ENCODE results near the gene RBM19. TPM values are rescaled to one million over a fixed set of nuclear protein-coding genes. Genes with fewer than 3 reads are reported as not detected.

Gene RBM19
- total RNA-seq, 1 experiment from 2014 or later, result 19.9 TPM

DNA sequence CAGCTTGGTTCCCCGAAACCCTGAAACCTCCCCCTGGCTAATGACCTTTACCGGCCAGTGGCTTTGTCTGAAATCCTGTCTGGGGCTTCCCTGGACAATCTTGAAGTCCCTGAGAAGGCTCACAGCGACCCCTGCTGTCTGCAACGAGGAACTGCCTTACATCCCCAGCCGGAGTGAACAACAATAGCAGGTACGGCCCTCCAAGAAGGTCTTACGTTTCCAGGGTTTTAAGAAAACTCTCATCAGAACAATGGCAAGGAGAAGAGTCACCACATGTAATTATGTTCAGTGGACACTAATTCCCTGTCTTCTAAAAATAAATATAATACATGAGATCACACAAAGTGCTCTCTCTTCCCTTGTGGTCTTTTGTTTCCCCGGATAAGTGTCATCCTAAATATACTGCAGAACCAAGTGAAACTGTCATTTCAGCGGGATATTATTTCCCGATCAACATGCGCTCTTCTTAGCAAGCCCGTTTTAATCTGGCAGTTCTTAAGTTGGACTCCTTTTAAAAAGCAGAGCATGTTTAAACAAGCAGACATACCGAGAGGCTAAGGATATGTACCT, 53.3 kb downstream of the RBM19 start:
- H3K27ac ChIP-seq (ENCODE audit: low read length), result no peak overlapping the region
- no peaks in the 10 kb centered on the region for H3K9me2 ChIP-seq (replicated peaks; ENCODE audit: insufficient read depth, low read length)
- peaks cover 5% of the 10 kb centered on the region; the same call in 1 of the 2 replicates for H3K36me3 ChIP-seq (ENCODE audit: insufficient read depth, low read length)
- peaks cover 15% of the 10 kb centered on the region for H3K4me1 ChIP-seq (ENCODE audit: low read length)
- H3K9me3 ChIP-seq (ENCODE audit: low read length), result no peaks in the 10 kb centered on the region
- H3K9ac ChIP-seq (ENCODE audit: low read length), result no peak overlapping the region
- no peaks in the 10 kb centered on the region for H3K79me2 ChIP-seq (ENCODE audit: low read length)
- H3K4me3 ChIP-seq (ENCODE audit: low read length), result no peak overlapping the region
- H4K20me1 ChIP-seq (ENCODE audit: insufficient read depth, low read depth, low read length), result no peaks in the 10 kb centered on the region
- no peak overlapping the region for H3K4me2 ChIP-seq (ENCODE audit: low read depth, low read length, poor library complexity, severe bottlenecking)
- H2AFZ ChIP-seq (ENCODE audit: low read length), result no peak overlapping the region
- DNase-seq, result peak; percentile 89
- no peaks in the 10 kb centered on the region for H3K27me3 ChIP-seq (ENCODE audit: low read length)

DNA sequence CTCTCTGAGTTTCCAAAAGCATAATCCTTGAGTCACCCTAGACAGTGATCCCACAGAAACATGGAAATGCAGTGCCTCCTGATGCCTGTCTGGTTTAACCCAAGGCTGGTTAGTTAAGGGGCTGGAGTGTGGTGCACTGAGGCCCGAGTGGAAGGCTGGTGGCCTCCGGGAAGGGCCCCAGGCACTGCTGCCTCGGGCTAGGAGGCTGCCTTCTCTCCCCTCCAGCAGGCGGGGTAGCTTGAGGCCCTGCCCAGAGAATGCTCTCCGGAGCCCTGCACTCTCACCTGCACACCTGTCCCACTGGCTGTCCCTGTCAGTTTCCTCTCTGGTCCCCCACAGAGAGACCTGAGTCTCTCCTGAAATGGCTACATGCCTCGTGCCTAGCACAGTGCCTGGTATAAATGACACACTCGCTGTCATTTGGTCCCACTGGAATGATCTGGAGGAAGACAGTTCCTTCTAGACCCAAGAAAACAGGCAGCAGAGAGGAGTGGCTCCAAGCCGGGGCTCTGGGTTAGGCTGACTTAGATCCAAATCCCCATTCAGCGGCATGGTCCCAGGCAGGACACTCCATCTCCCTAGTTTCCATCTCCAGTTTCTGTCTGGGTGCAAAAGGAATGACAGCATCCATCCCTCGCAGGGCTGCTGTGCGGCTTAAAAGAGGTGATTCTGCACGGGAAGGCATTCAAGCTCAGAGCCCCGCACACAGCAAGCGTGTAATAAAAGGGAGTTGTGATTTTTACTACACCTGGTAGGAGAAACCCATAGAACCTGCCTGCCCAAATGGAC, 54.0 kb downstream of the RBM19 start:
- Histone ChIP-seq H4K20me1 (ENCODE audit: insufficient read depth, low read depth, low read length) (no peaks in the 10 kb centered on the region), H2AFZ (ENCODE audit: low read length) (no peak overlapping the region), H3K9ac (ENCODE audit: low read length) (no peak overlapping the region), H3K27ac (ENCODE audit: low read length) (no peak overlapping the region), H3K4me2 (ENCODE audit: low read depth, low read length, poor library complexity, severe bottlenecking) (no peak overlapping the region), H3K27me3 (ENCODE audit: low read length) (no peaks in the 10 kb centered on the region), H3K4me3 (ENCODE audit: low read length) (no peak overlapping the region), H3K4me1 (ENCODE audit: low read length) (peaks cover 9% of the 10 kb centered on the region), H3K9me2 (replicated peaks; ENCODE audit: insufficient read depth, low read length) (no peaks in the 10 kb centered on the region), H3K36me3 (ENCODE audit: insufficient read depth, low read length) (peaks cover 5% of the 10 kb centered on the region; the same call in 1 of the 2 replicates), H3K79me2 (ENCODE audit: low read length) (no peaks in the 10 kb centered on the region), H3K9me3 (ENCODE audit: low read length) (no peaks in the 10 kb centered on the region)
- DNase-seq, result no peak

DNA sequence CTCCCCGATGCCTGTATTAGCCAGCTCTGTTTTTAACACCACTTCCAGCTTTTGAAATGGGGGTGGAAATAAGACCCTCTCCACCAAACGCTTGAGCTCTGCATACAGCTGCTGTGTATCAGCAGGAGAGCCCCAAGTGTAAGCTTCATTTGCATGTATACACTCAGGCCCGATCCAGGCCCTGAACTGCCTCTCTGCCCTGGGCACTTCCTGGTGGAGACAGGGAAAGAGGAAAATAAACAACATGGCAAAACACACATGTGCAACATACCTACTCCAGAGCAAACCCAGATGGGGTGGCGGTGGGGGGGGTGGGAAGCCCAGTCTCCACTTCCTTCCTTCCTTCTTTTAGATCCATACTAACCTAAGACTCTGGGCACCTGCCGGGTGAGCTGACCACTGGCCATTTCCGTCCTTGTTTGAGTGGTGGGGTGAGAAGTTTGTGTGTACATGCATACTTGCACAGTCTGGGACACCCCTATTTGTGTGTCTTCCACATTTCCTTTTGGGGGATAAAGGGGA, 55.3 kb downstream of the RBM19 start:
- Histone ChIP-seq H2AFZ (ENCODE audit: low read length) (no peak overlapping the region), H3K4me1 (ENCODE audit: low read length) (peaks cover 6% of the 10 kb centered on the region), H4K20me1 (ENCODE audit: insufficient read depth, low read depth, low read length) (no peaks in the 10 kb centered on the region), H3K4me3 (ENCODE audit: low read length) (no peak overlapping the region), H3K36me3 (ENCODE audit: insufficient read depth, low read length) (peaks cover 5% of the 10 kb centered on the region; the same call in 1 of the 2 replicates), H3K79me2 (ENCODE audit: low read length) (no peaks in the 10 kb centered on the region), H3K27ac (ENCODE audit: low read length) (no peak overlapping the region), H3K4me2 (ENCODE audit: low read depth, low read length, poor library complexity, severe bottlenecking) (no peak overlapping the region), H3K9me2 (replicated peaks; ENCODE audit: insufficient read depth, low read length) (no peaks in the 10 kb centered on the region), H3K9ac (ENCODE audit: low read length) (no peak overlapping the region), H3K9me3 (ENCODE audit: low read length) (no peaks in the 10 kb centered on the region), H3K27me3 (ENCODE audit: low read length) (no peaks in the 10 kb centered on the region)
- DNase-seq, result no peak

DNA sequence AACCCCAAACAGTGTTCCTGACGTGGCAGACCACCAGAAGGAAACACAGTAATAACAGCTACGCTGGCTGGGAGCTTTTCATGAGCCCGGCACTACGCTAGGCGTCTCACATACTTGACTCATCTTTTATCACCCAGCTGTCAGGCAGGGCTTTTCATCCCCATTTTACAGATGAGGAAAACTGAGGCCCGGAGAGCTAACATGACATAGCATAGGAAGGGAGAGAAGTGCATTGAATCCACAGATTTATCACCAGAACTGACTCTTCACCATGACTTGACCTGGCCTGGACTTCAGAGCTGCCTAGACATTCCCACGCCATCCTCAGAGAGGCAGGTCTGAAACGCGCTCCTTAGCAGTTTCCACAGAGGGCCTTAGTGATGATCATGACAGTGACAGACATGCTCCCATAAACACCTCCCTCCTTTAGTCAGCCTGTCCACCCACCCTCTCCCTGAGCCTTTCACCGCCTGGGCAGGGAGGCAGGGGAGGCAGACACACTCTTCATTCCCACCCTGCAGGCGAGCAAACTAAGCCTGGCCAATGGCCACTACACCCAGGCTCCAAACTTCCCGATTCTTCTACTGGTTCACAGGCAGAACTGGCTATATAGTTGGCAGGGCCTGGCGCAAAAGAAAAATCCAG, 56.2 kb downstream of the RBM19 start:
- no peak overlapping the region for H3K4me2 ChIP-seq (ENCODE audit: low read depth, low read length, poor library complexity, severe bottlenecking)
- no peaks in the 10 kb centered on the region for H3K9me2 ChIP-seq (replicated peaks; ENCODE audit: insufficient read depth, low read length)
- no peaks in the 10 kb centered on the region for H3K27me3 ChIP-seq (ENCODE audit: low read length)
- peaks cover 5% of the 10 kb centered on the region; the same call in 1 of the 2 replicates for H3K36me3 ChIP-seq (ENCODE audit: insufficient read depth, low read length)
- H3K9me3 ChIP-seq (ENCODE audit: low read length), result no peaks in the 10 kb centered on the region
- no peak for DNase-seq
- H4K20me1 ChIP-seq (ENCODE audit: insufficient read depth, low read depth, low read length), result no peaks in the 10 kb centered on the region
- peaks cover 6% of the 10 kb centered on the region for H3K4me1 ChIP-seq (ENCODE audit: low read length)
- no peak overlapping the region for H2AFZ ChIP-seq (ENCODE audit: low read length)
- H3K9ac ChIP-seq (ENCODE audit: low read length), result no peak overlapping the region
- H3K27ac ChIP-seq (ENCODE audit: low read length), result no peak overlapping the region
- H3K79me2 ChIP-seq (ENCODE audit: low read length), result no peaks in the 10 kb centered on the region
- H3K4me3 ChIP-seq (ENCODE audit: low read length), result no peak overlapping the region

DNA sequence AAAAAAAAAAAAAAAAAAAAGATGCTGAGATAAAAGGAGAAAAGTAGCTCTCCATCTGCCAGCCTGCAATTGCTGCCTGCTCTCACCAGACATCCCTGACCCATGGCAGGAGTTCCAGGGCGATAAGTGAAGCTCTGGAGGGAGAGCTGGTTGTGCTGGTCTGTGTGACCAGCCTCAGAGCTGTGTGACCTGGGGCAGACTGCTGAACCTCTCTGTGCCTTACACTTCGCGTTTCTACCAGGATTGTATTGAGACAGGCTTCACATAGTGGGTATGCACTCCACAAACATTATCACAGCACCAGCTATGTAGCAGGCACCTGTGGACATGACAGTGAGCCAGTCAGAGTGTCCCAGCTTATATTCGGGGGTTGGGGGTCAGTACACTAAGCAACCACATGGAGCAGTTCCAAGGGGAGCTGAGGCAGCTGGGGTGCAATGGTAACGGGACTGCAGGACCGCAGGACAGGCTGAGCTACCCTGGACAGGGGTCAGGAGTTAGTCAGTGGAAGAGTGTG, 57.5 kb downstream of the RBM19 start:
- no peak overlapping the region for H3K4me2 ChIP-seq (ENCODE audit: low read depth, low read length, poor library complexity, severe bottlenecking)
- H3K27me3 ChIP-seq (ENCODE audit: low read length), result no peaks in the 10 kb centered on the region
- no peaks in the 10 kb centered on the region for H3K9me3 ChIP-seq (ENCODE audit: low read length)
- no peak for DNase-seq
- H3K4me3 ChIP-seq (ENCODE audit: low read length), result no peak overlapping the region
- no peaks in the 10 kb centered on the region for H3K79me2 ChIP-seq (ENCODE audit: low read length)
- no peak overlapping the region for H3K9ac ChIP-seq (ENCODE audit: low read length)
- peaks cover 5% of the 10 kb centered on the region; the same call in 1 of the 2 replicates for H3K36me3 ChIP-seq (ENCODE audit: insufficient read depth, low read length)
- H4K20me1 ChIP-seq (ENCODE audit: insufficient read depth, low read depth, low read length), result no peaks in the 10 kb centered on the region
- H2AFZ ChIP-seq (ENCODE audit: low read length), result no peak overlapping the region
- peaks cover 6% of the 10 kb centered on the region for H3K4me1 ChIP-seq (ENCODE audit: low read length)
- no peaks in the 10 kb centered on the region for H3K9me2 ChIP-seq (replicated peaks; ENCODE audit: insufficient read depth, low read length)
- no peak overlapping the region for H3K27ac ChIP-seq (ENCODE audit: low read length)

DNA sequence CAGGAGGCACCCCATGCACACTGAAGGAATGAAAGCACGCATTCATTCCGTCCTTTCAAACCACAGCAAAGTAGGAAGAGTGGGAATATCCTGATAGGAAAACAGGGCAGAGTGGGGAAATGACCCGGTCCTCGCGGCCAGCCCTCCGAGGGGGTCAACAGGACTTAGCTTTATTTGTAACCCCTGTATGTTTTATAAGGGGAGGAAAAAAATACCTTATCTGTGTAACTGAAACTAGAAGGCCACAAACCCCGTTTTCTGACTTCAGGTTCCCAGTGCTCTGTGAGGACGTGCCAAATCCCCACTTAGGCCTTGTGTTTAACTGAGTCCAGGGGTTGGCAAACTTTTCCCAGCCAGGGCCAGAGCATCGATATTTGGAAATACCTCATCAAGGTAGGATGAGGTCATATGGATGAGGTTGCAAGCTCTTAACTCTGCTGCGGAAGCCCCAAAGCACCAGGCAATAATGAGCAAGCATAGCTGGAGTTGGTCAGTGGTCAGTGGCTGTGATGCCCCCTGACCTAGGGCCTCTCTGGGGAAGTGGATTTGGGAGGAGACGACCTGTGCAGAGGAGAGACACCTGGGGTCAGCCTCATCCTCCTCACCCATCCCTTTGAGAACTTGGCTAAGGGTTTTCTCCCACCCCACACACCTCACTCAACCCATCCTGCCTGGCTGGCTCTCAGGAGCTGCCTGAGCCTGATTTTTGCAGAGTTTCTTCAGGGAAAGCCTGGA, 58.5 kb downstream of the RBM19 start:
- peaks cover 5% of the 10 kb centered on the region; the same call in 1 of the 2 replicates for H3K36me3 ChIP-seq (ENCODE audit: insufficient read depth, low read length)
- H3K4me2 ChIP-seq (ENCODE audit: low read depth, low read length, poor library complexity, severe bottlenecking), result no peak overlapping the region
- DNase-seq, result no peak
- no peaks in the 10 kb centered on the region for H4K20me1 ChIP-seq (ENCODE audit: insufficient read depth, low read depth, low read length)
- H3K27ac ChIP-seq (ENCODE audit: low read length), result no peak overlapping the region
- H3K27me3 ChIP-seq (ENCODE audit: low read length), result no peaks in the 10 kb centered on the region
- H2AFZ ChIP-seq (ENCODE audit: low read length), result no peak overlapping the region
- no peak overlapping the region for H3K9ac ChIP-seq (ENCODE audit: low read length)
- no peaks in the 10 kb centered on the region for H3K9me2 ChIP-seq (replicated peaks; ENCODE audit: insufficient read depth, low read length)
- H3K4me3 ChIP-seq (ENCODE audit: low read length), result no peak overlapping the region
- no peaks in the 10 kb centered on the region for H3K79me2 ChIP-seq (ENCODE audit: low read length)
- peaks cover 6% of the 10 kb centered on the region for H3K4me1 ChIP-seq (ENCODE audit: low read length)
- H3K9me3 ChIP-seq (ENCODE audit: low read length), result no peaks in the 10 kb centered on the region

DNA sequence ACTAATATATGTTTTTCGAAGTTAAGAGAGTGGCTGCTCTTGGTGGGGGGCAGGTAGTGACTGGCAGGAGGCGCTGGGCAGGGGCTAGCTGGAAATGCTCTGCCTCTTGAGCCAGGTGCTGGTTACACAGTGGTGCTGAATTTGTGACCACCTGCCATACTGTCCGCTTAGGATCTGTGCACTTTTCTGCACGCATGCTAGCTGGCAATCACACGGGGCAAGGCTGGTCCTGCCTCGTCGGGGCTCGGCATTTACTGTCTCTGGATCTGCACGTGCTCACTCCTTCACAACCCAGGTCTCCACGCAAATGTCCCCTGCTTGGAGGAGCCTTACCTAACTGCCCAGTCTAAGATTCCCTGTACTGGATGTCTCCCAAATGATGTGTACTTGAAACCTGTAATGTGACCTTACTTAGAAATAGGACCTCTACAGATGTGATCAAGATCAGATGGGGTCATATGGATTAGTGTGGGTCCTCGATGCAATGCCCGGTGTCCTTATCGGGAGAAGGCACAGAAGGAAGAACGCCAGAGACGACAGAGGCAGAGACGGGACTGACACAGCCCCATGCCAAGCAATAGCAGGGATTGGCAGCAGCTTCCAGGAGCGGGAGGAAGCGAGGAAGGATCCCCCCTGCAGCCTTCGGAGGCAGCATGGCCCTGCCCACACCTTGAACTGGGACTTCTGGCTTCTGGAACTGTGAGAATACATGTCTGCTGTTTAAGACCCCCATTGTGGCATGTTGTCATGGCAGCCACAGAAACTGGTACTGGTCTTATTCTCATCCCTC, 59.5 kb downstream of the RBM19 start:
- H3K79me2 ChIP-seq (ENCODE audit: low read length), result no peaks in the 10 kb centered on the region
- no peaks in the 10 kb centered on the region for H3K27me3 ChIP-seq (ENCODE audit: low read length)
- no peaks in the 10 kb centered on the region for H3K9me2 ChIP-seq (replicated peaks; ENCODE audit: insufficient read depth, low read length)
- no peaks in the 10 kb centered on the region for H4K20me1 ChIP-seq (ENCODE audit: insufficient read depth, low read depth, low read length)
- no peak overlapping the region for H3K9ac ChIP-seq (ENCODE audit: low read length)
- no peak overlapping the region for H3K27ac ChIP-seq (ENCODE audit: low read length)
- DNase-seq, result no peak
- H3K4me3 ChIP-seq (ENCODE audit: low read length), result no peak overlapping the region
- no peak overlapping the region for H2AFZ ChIP-seq (ENCODE audit: low read length)
- H3K36me3 ChIP-seq (ENCODE audit: insufficient read depth, low read length), result peaks cover 5% of the 10 kb centered on the region; the same call in 1 of the 2 replicates
- no peaks in the 10 kb centered on the region for H3K9me3 ChIP-seq (ENCODE audit: low read length)
- no peak overlapping the region for H3K4me2 ChIP-seq (ENCODE audit: low read depth, low read length, poor library complexity, severe bottlenecking)
- H3K4me1 ChIP-seq (ENCODE audit: low read length), result peaks cover 6% of the 10 kb centered on the region
